LNCaP clone FGC (cell line): Measurements from ENCODE around the gene TMEM150B.

Experiments
- DNase-seq: peaks from one replicate; pipeline ENCODE4 v3.0.0-alpha.2; 2011; ENCODE audit warnings: low read depth
- H3K4me3 ChIP-seq: 2 replicates; pipeline ENCODE4 v1.5.1; 2011; ENCODE audit warnings: mild to moderate bottlenecking, low read depth, low read length, control low read depth
- TF ChIP-seq, protein P1 (sequence below): IDR thresholded peaks from 2 replicates; pipeline ENCODE4 v1.5.1; 2012; ENCODE audit warnings: mild to moderate bottlenecking; ENCODE audit not compliant: control insufficient read depth, insufficient read depth; ENCODE audit errors: extremely low read depth

TMEM150B gene

DNA sequence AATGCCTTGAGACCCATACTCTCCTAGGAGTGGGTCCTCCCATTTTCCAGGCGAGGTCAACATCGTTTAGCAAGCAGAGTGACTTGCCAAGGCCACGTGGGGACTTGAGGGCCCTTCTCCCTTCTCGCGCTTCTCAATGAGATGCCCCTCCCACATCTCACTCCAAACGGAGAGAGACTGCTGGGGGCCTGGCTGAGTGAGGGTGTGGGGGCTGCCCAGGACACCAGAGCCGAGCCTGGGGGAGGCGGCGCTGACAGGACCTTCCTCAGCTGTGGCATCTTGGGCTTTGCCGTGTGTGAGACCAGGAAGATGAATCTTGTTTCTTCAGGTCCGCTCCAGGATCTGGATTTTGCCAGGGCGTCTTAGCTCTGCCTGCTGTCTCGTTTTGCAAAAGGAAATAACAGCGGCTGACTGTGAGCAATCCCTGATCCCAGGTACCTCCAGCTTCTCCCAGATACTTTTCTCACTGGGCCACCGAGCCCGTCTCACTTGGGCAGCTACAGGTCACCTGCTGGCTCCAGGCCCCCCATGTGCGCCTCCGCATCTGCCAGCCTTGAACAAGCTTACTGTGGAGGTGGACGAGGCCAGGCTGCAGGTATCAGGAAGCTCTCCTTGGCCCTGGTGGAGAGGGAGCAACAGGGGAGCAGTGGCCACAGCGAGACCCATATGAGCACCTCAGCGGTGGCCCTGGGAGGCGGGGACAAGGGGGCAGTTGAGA, 23.3 kb upstream of the TMEM150B start:
- H3K4me3 ChIP-seq = no peak overlapping the region
- TF ChIP-seq, protein P1, sequence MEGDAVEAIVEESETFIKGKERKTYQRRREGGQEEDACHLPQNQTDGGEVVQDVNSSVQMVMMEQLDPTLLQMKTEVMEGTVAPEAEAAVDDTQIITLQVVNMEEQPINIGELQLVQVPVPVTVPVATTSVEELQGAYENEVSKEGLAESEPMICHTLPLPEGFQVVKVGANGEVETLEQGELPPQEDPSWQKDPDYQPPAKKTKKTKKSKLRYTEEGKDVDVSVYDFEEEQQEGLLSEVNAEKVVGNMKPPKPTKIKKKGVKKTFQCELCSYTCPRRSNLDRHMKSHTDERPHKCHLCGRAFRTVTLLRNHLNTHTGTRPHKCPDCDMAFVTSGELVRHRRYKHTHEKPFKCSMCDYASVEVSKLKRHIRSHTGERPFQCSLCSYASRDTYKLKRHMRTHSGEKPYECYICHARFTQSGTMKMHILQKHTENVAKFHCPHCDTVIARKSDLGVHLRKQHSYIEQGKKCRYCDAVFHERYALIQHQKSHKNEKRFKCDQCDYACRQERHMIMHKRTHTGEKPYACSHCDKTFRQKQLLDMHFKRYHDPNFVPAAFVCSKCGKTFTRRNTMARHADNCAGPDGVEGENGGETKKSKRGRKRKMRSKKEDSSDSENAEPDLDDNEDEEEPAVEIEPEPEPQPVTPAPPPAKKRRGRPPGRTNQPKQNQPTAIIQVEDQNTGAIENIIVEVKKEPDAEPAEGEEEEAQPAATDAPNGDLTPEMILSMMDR = no peak
- no peak for DNase-seq

DNA sequence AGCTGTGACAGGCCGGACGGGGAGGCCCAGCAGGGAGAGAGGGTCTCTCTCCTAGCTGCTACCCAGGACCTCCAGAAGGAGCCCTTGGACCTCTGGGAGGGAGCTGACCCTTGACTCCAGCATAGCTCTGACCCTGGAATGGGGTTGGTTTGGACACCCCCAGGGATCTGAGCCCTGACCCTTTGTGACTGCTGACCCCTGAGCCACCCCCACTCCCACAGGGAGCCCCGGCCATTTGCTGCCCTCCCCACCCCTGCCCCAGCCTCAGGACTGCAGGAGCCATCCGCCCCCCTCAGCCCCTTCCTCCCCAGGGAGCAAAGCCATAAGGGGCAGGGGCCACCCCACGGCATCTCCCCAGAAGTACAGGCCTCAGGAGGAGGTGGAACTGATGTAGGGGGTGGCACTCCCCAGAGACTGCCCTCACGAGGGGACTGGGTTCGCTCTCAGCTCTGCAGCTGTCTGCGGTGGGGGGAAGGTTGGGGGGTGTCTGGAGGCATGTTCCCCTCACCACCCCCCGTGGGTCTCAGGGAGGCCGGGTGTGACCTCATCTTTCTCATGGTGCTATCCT, 22.4 kb upstream of the TMEM150B start:
- H3K4me3 ChIP-seq = no peak overlapping the region
- TF ChIP-seq, protein P1 = no peak
- no peak for DNase-seq

DNA sequence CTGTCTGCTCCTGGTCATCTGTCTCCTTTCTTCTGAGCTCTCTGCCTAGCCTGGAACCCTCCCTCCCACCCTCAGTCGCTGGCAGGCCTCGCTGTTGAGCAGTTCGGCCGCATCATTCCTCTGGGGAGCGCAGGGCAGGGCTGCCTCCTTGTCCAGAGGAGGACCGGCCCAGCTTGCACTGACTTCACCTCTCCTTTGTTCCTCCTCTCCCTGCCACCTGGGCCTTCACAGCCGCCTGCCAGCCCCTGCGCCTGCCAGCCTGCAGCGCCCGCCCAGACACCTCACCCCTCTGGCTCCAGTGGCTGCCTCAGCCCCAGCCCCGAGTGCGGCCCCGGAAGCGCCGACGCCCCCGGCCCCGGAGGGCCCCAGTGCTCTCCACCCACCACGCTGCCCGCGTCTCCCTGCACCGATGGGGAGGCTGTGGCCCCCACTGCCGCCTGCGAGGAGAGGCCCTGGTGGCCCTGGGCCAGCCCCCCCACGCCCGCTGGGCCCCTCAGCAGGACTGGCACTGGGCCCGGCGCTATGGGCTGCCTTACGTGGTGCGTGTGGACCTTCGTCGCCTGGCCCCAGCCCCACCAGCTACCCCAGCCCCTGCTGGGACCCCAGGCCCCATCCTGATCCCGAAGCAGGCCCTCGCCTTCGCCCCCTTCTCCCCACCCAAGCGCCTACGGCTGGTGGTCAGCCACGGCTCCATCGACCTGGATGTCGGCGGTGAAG, 21.7 kb upstream of the TMEM150B start:
- TF ChIP-seq, protein P1 = no peak
- DNase-seq = no peak
- H3K4me3 ChIP-seq = no peak overlapping the region

DNA sequence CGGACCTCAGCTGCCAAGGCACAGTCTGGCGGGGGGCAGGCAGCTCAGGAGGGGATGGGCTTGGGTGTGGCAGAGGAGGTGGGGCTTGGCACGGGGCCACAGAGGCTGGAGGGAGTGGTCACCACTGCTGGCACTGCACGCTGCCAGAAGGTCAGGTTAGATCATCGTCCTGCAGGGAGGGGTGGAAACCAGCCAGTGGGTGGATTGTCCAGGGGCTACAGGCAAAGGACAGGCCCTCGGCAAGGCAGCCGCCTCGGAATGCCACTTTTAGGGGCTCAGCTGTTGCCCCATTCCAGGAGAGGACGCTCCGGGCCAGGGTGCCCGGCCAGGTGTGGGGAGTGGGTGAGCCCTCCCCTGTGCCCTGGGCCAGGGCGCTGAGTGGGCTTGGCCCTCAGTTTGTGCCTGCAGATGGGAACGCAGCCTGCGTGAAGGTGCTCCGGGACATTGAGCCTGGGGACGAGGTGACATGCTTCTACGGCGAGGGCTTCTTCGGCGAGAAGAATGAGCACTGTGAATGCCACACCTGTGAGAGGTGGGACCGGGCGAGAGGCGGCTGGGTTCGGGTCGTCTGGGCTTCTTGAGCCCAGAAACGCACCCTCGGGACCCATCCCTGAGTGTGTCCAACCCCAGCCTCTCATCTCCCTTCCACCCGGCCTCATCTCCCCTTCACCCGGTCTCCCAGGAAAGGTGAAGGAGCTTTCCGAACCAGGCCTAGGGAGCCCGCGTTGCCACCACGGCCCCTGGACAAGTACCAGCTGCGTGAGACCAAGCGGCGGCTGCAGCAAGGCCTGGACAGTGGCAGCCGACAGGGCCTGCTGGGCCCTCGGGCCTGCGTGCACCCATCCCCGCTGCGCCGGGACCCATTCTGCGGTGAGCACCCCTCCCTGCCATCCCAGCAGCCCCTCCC, 20.9 kb upstream of the TMEM150B start:
- no peak overlapping the region for H3K4me3 ChIP-seq
- TF ChIP-seq, protein P1 = no peak
- DNase-seq = no peak

DNA sequence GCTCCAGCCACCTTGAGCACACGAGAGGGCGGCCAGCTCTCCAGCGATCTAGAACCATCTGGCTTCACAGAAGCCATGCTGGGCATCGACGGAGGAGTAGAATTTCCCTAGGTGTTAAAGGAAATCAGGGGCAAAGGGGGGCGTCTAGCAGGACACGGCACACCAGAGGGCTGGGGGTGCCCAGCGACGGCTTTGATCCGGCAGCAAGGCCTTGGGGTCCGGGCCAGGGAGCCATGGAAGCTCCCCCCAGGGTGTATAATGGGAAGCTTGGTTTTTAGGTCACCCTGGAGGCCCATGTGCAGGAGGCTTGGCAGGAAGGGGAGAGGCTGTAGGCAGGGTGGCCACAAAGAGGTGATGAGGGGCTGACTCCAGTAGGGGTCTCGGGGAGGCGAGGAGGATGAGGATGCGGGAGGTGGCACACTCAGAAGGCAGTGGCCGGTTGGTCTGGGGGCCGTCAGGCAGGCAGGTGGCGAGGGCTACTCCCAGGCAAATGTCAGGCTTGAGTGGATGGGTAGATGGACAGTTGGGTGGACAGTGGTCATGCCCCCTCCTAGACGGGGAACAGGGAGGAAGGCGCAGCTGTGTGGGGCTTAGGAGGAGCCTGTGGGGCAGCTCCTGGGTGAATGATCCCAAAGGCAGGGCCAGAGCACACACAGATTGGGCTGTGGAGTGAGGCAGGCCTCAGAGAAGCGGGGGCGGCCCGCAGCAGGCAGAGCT, 20.1 kb upstream of the TMEM150B start:
- H3K4me3 ChIP-seq = no peak overlapping the region
- DNase-seq = no peak
- TF ChIP-seq, protein P1 = no peak

DNA sequence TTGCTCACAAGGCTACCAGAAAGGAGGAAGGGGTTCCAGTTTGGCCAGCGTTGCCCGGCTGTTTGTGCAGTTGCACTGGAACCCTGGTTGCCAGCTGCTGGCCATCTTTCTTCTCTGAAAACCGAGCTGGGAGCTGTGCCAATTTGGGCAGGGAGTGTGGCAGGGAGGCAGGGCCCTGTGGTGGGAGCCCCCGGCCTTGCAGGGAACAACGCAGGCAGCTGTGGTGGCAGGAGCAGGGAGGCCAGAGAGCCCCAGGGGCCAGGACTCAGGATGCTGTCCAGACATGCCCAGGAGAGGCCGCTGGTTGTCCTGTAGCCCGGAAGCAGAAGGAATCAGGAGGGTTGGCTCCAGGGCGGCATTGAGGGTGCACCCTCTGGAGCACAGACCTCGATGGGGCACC, 19.3 kb upstream of the TMEM150B start:
- TF ChIP-seq, protein P1 = no peak
- no peak overlapping the region for H3K4me3 ChIP-seq
- DNase-seq = no peak
